HepG2 (cell line): ENCODE data around the gene MCOLN1. TPM values are rescaled to one million over a fixed set of nuclear protein-coding genes. Genes with fewer than 3 reads are reported as not detected.

Source experiments
- ADNP ChIP-seq: sonication (generic); formaldehyde crosslinking; IDR thresholded peaks from 2 replicates; pipeline ENCODE4 v1.4.0; 2020; ENCODE audit warnings: missing genetic modification reagents
- ATRX ChIP-seq: sonication (generic); formaldehyde crosslinking; IDR thresholded peaks from 2 replicates; pipeline ENCODE4 v1.4.0; 2020; ENCODE audit warnings: missing genetic modification reagents, borderline replicate concordance
- HMG20B ChIP-seq: conservative IDR thresholded peaks from 2 replicates; pipeline ENCODE4 v1.6.1; 2016; ENCODE audit warnings: missing genetic modification reagents, missing compliant biosample characterization
- KLF16 ChIP-seq, 2 experiments: sonication (generic) in 1 of 2; formaldehyde crosslinking in 1 of 2; IDR thresholded peaks; 2 replicates each; pipeline versions ENCODE4 v1.6.1 to v1.8.0; 2016 to 2023; ENCODE audit warnings: missing genetic modification reagents in 2 of 2, missing compliant biosample characterization in 1 of 2
- NBN ChIP-seq: fragments of 450-650 bp; conservative IDR thresholded peaks from 2 replicates; pipeline ENCODE4 v1.6.1; 2017
- SOX5 ChIP-seq: IDR thresholded peaks from 2 replicates; pipeline ENCODE4 v1.6.1; 2016; ENCODE audit warnings: borderline replicate concordance
- XRCC5 ChIP-seq: fragments of 200-400 bp; formaldehyde crosslinking; optimal IDR thresholded peaks from 2 replicates; pipeline ENCODE3; 2017; ENCODE audit warnings: mild to moderate bottlenecking, low read length
- ZNF10 ChIP-seq: sonication (generic); formaldehyde crosslinking; IDR thresholded peaks from 2 replicates; pipeline ENCODE4 v1.4.0; 2020; ENCODE audit warnings: mild to moderate bottlenecking, low read depth, missing genetic modification reagents, borderline replicate concordance
- ZNF441 ChIP-seq: sonication (generic); formaldehyde crosslinking; IDR thresholded peaks from 2 replicates; pipeline ENCODE4 v1.7.0; 2021; ENCODE audit warnings: missing genetic modification reagents, borderline replicate concordance
- ZNF460 ChIP-seq: sonication (generic); formaldehyde crosslinking; IDR thresholded peaks from 2 replicates; pipeline ENCODE4 v1.5.1; 2020; ENCODE audit warnings: missing genetic modification reagents, mild to moderate bottlenecking, borderline replicate concordance
- ZNF569 ChIP-seq: sonication (generic); formaldehyde crosslinking; IDR thresholded peaks from 2 replicates; pipeline ENCODE4 v1.5.0; 2020; ENCODE audit warnings: mild to moderate bottlenecking, missing genetic modification reagents, moderate library complexity, borderline replicate concordance
- ZNF652 ChIP-seq: IDR thresholded peaks from 2 replicates; pipeline ENCODE4 v1.6.1; 2016; ENCODE audit warnings: low read depth, borderline replicate concordance
- ZNF724P ChIP-seq: sonication (generic); formaldehyde crosslinking; IDR thresholded peaks from 2 replicates; pipeline ENCODE4 v1.8.0; 2022; ENCODE audit warnings: missing genetic modification reagents, borderline replicate concordance
- ZSCAN9 ChIP-seq: IDR thresholded peaks from 2 replicates; pipeline ENCODE4 v1.6.1; 2016; ENCODE audit warnings: borderline replicate concordance
- polyA plus RNA-seq, 8 experiments: library from polyadenylated mRNA; depleted of rRNA in 3 of 8; stranded (reverse) in 7 of 8; unstranded in 1 of 8; fragments of >200 nt; fragmentation: Illumina TruSeq in 4 of 8; extraction: Trizol in 4 of 8; gene quantifications; 2 replicates each; pipeline versions ENCODE4 v1.2.1 to v1.2.3, GENCODE V29; 2011 to 2016; ENCODE audit warnings: low read depth in 4 of 8, missing spikeins in 1 of 8, mixed read lengths in 1 of 8; ENCODE audit not compliant: insufficient read depth in 1 of 8
- total RNA-seq, 5 experiments: library from RNA; depleted of rRNA; stranded (reverse); fragments of >200 nt; fragmentation: Illumina TruSeq; extraction: Trizol; gene quantifications; 2 replicates each; pipeline ENCODE4 v1.2.3, GENCODE V29; 2016; ENCODE audit warnings: low read depth in 1 of 5
- TF ChIP-seq, protein P1 (sequence below): sonication (generic); formaldehyde crosslinking; conservative IDR thresholded peaks from 2 replicates; pipeline ENCODE4 v1.4.0; 2020; ENCODE audit warnings: missing genetic modification reagents
- TF ChIP-seq, protein P2 (sequence below): IDR thresholded peaks from 2 replicates; pipeline ENCODE4 v1.6.1; 2016; ENCODE audit warnings: missing compliant biosample characterization, missing genetic modification reagents, borderline replicate concordance
- TF ChIP-seq, protein P3 (sequence below): sonication (generic); formaldehyde crosslinking; IDR thresholded peaks from one replicate; pipeline ENCODE4 v1.5.1; 2020; ENCODE audit warnings: mild to moderate bottlenecking, missing genetic modification reagents; ENCODE audit errors: not compliant biosample characterization
- TF ChIP-seq, protein P4 (sequence below): IDR thresholded peaks from 2 replicates; pipeline ENCODE4 v1.6.1; 2016; ENCODE audit warnings: missing compliant biosample characterization, missing genetic modification reagents, borderline replicate concordance

Gene MCOLN1
- total and polyA plus RNA-seq, 2 of the 13 experiments (the other 11 are each of a cell fraction or from before 2014, with no cell fraction given): 3.4 to 15.7 TPM

DNA sequence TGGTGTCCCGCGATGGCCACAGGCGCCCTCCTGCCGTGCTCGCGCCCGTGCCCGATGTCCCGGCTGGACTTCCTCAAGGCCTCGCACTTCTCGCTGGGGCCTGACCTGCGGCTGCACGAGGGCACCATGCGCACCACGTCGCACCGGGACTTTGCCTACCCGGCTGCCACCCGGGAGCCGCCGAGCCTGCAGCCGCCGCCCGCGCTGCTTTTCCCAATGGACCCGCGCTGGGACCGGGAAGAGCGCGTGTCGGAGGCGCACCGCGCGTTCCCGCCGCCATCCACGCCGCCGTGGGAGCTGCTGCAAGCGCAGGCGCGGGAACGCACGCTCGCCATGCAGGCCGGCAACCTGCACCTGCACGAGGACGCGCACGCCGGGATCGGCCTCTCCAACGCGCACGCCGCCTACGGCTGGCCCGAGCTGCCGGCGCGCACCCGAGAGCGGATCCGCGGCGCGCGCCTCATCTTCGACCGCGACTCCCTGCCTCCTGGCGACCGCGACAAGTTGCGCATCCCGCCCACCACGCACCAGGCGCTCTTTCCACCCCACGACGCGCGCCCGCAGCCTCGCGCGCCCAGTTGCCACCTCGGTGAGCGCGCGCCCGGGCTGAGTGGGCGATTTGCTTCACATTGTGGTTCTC lies 21.5 kb upstream of the MCOLN1 start (continued):
- TF ChIP-seq, protein P1, sequence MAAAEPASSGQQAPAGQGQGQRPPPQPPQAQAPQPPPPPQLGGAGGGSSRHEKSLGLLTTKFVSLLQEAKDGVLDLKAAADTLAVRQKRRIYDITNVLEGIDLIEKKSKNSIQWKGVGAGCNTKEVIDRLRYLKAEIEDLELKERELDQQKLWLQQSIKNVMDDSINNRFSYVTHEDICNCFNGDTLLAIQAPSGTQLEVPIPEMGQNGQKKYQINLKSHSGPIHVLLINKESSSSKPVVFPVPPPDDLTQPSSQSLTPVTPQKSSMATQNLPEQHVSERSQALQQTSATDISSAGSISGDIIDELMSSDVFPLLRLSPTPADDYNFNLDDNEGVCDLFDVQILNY: no peak
- TF ChIP-seq ZNF460: no peak
- no peak for TF ChIP-seq KLF16 (CRISPR knock-in tag; IDR thresholded peaks at IDR 0.05)
- TF ChIP-seq ZNF724P (CRISPR knock-in tag): peak; percentile 54; the same call in 1 of the 2 replicates
- TF ChIP-seq, protein P2, sequence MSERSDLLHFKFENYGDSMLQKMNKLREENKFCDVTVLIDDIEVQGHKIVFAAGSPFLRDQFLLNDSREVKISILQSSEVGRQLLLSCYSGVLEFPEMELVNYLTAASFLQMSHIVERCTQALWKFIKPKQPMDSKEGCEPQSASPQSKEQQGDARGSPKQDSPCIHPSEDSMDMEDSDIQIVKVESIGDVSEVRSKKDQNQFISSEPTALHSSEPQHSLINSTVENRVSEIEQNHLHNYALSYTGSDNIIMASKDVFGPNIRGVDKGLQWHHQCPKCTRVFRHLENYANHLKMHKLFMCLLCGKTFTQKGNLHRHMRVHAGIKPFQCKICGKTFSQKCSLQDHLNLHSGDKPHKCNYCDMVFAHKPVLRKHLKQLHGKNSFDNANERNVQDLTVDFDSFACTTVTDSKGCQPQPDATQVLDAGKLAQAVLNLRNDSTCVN (CRISPR knock-in tag): no peak
- no peak for TF ChIP-seq NBN
- no peak for TF ChIP-seq XRCC5
- no peak for TF ChIP-seq ZSCAN9 (CRISPR knock-in tag)
- TF ChIP-seq, protein P3, sequence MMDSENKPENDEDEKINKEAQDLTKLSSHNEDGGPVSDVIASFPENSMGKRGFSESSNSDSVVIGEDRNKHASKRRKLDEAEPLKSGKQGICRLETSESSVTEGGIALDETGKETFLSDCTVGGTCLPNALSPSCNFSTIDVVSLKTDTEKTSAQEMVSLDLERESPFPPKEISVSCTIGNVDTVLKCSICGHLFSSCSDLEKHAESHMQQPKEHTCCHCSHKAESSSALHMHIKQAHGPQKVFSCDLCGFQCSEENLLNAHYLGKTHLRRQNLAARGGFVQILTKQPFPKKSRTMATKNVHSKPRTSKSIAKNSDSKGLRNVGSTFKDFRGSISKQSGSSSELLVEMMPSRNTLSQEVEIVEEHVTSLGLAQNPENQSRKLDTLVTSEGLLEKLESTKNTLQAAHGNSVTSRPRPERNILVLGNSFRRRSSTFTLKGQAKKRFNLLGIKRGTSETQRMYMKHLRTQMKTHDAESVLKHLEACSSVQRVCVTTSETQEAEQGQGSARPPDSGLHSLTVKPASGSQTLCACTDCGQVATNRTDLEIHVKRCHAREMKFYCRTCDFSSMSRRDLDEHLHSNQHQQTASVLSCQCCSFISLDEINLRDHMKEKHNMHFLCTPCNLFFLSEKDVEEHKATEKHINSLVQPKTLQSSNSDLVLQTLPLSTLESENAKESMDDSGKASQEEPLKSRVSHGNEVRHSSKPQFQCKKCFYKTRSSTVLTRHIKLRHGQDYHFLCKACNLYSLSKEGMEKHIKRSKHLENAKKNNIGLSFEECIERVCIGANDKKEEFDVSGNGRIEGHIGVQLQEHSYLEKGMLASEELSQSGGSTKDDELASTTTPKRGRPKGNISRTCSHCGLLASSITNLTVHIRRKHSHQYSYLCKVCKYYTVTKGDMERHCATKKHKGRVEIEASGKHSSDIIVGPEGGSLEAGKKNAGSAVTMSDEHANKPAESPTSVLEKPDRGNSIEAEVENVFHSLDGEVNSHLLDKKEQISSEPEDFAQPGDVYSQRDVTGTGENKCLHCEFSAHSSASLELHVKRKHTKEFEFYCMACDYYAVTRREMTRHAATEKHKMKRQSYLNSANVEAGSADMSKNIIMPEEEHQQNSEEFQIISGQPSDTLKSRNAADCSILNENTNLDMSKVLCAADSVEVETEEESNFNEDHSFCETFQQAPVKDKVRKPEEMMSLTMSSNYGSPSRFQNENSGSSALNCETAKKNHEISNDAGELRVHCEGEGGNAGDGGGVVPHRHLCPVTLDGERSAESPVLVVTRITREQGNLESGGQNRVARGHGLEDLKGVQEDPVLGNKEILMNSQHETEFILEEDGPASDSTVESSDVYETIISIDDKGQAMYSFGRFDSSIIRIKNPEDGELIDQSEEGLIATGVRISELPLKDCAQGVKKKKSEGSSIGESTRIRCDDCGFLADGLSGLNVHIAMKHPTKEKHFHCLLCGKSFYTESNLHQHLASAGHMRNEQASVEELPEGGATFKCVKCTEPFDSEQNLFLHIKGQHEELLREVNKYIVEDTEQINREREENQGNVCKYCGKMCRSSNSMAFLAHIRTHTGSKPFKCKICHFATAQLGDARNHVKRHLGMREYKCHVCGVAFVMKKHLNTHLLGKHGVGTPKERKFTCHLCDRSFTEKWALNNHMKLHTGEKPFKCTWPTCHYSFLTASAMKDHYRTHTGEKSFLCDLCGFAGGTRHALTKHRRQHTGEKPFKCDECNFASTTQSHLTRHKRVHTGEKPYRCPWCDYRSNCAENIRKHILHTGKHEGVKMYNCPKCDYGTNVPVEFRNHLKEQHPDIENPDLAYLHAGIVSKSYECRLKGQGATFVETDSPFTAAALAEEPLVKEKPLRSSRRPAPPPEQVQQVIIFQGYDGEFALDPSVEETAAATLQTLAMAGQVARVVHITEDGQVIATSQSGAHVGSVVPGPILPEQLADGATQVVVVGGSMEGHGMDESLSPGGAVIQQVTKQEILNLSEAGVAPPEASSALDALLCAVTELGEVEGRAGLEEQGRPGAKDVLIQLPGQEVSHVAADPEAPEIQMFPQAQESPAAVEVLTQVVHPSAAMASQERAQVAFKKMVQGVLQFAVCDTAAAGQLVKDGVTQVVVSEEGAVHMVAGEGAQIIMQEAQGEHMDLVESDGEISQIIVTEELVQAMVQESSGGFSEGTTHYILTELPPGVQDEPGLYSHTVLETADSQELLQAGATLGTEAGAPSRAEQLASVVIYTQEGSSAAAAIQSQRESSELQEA (CRISPR knock-in tag): peak; percentile 40
- no peak for TF ChIP-seq ZNF569 (CRISPR knock-in tag)
- no peak for TF ChIP-seq ATRX (CRISPR knock-in tag)
- 0 out of 2 replicates have a peak, but pooled peaks have one; percentile 29 for TF ChIP-seq ZNF441
- TF ChIP-seq, protein P4, sequence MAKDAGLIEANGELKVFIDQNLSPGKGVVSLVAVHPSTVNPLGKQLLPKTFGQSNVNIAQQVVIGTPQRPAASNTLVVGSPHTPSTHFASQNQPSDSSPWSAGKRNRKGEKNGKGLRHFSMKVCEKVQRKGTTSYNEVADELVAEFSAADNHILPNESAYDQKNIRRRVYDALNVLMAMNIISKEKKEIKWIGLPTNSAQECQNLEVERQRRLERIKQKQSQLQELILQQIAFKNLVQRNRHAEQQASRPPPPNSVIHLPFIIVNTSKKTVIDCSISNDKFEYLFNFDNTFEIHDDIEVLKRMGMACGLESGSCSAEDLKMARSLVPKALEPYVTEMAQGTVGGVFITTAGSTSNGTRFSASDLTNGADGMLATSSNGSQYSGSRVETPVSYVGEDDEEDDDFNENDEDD: peak; percentile 84
- no peak for TF ChIP-seq ZNF10 (CRISPR knock-in tag)
- TF ChIP-seq HMG20B: no peak
- no peak for TF ChIP-seq SOX5 (CRISPR knock-in tag)
- TF ChIP-seq ZNF652 (CRISPR knock-in tag): no peak
- TF ChIP-seq ADNP (CRISPR knock-in tag): no peak
